Measurements from ENCODE around the gene PDPN.

PDPN gene, protein sequence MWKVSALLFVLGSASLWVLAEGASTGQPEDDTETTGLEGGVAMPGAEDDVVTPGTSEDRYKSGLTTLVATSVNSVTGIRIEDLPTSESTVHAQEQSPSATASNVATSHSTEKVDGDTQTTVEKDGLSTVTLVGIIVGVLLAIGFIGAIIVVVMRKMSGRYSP

DNA sequence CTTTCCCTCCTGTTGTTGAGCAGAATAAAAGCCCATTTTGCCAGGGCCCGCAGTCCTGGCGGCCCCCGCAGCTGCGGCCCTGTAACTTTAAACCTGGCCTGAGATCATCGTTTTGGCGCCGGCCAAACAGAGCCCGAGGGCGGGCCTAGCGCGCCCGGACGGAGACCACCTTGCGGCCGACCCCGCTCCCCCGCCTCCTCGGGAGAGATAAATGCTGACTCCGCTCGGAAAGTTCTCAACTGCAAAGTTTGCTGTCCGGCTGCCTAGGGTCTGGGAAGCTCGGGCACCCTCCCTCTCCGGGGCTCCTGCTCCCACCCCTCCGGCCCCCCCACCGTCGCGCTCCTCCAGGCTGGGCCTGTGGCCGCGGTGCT lies at the start of gene PDPN:
TSS of gene PDPN (plus strand) at position 238 of the 371 bp plus-strand sequence. CDS start 202 bp downstream, outside the sequence.
- H3K9me3 ChIP-seq (ENCODE audit: control insufficient read depth, insufficient read depth, low read length): no peaks in the 10 kb centered on the region
- no peak for DNase-seq (ENCODE audit: low read depth, low spot score)
- peak within 1 kb of the TSS; percentile 97 for H3K4me3 ChIP-seq (ENCODE audit: low read length)
- no peaks in the 10 kb centered on the region for H3K27me3 ChIP-seq (ENCODE audit: control insufficient read depth, insufficient read depth, low read length)
- H3K27ac ChIP-seq (ENCODE audit: low read length): no peak within 1 kb of the TSS
- H3K4me1 ChIP-seq (ENCODE audit: control insufficient read depth, insufficient read depth, low read length): peaks cover 12% of the 10 kb centered on the region
- no peaks in the 10 kb centered on the region for H3K36me3 ChIP-seq (ENCODE audit: control insufficient read depth, insufficient read depth, low read length)
- WGBS (ENCODE audit: insufficient coverage, insufficient read length): no CpG with 5 or more reads among the region's 29 CpGs

DNA sequence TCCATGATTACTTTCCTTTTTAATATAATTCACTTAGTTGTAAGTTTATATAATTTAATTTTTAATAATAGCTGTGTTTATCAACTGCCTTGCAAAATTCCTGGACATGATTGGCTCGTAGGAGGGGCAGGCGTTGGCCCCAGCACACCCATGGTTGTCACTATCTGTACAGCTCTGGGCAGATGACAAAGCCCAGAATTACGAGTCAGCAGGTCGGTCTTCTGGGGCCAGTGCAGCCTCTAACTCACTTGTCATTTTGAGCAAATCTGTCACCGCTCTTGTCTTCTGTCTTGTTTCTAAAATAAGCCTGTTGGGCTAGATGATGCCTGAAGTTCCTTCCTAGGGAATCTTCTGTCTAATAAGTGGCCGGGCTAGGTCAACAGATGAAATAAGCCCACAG lies 48.4 kb upstream of the PDPN start:
- Histone ChIP-seq H3K4me1 (ENCODE audit: control insufficient read depth, insufficient read depth, low read length) (no peaks in the 10 kb centered on the region), H3K27me3 (ENCODE audit: control insufficient read depth, insufficient read depth, low read length) (no peaks in the 10 kb centered on the region), H3K4me3 (ENCODE audit: low read length) (no peak overlapping the region), H3K27ac (ENCODE audit: low read length) (no peak overlapping the region), H3K9me3 (ENCODE audit: control insufficient read depth, insufficient read depth, low read length) (no peaks in the 10 kb centered on the region), H3K36me3 (ENCODE audit: control insufficient read depth, insufficient read depth, low read length) (no peaks in the 10 kb centered on the region)
- WGBS (ENCODE audit: insufficient coverage, insufficient read length): no CpG with 5 or more reads among the region's 6 CpGs
- DNase-seq (ENCODE audit: low read depth, low spot score): no peak

DNA sequence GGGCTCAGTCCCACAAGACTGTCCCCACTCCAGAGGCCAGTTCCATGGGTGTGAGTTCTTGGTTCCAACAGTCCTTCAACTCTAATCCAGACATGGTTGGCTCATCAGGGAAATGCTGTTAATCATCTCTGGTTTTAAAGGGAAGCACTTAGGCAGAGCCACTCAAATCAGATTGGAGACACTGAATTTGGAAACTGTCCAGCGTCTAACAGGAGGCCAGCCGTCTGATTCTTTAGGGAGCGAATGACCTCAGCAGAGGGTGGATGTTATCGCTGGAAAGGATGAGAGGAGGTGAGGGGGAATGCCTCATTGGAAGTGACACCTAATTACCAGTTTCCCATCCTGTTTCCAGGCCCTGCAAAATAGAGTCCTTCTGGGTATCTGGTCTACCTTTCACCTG lies 47.1 kb upstream of the PDPN start:
- no peak for DNase-seq (ENCODE audit: low read depth, low spot score)
- no CpG with 5 or more reads among the region's 4 CpGs for WGBS (ENCODE audit: insufficient coverage, insufficient read length)
- Histone ChIP-seq H3K36me3 (ENCODE audit: control insufficient read depth, insufficient read depth, low read length) (no peaks in the 10 kb centered on the region), H3K9me3 (ENCODE audit: control insufficient read depth, insufficient read depth, low read length) (no peaks in the 10 kb centered on the region), H3K27ac (ENCODE audit: low read length) (no peak overlapping the region), H3K27me3 (ENCODE audit: control insufficient read depth, insufficient read depth, low read length) (no peaks in the 10 kb centered on the region), H3K4me3 (ENCODE audit: low read length) (no peak overlapping the region), H3K4me1 (ENCODE audit: control insufficient read depth, insufficient read depth, low read length) (no peaks in the 10 kb centered on the region)

DNA sequence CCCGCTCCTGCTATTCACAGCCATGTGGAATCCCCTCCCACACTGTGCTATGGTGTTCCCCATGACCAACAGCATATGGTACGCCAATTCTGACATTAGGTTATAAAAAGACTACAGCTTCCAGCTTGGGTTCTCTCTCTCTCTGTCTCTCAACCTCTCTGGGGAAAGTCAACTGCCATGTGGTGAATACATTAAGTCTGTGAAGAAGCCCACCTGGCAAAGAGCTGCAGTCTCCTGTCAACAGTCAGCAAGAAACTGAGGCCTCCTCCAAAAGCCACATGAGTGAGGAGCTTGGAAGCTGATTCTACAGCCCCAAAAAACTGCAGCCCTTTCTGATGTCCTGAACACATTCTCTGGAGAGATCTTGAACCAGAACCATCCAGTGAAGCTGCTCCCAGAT lies 44.8 kb upstream of the PDPN start:
- Histone ChIP-seq H3K27ac (ENCODE audit: low read length) (no peak overlapping the region), H3K9me3 (ENCODE audit: control insufficient read depth, insufficient read depth, low read length) (no peaks in the 10 kb centered on the region), H3K4me1 (ENCODE audit: control insufficient read depth, insufficient read depth, low read length) (no peaks in the 10 kb centered on the region), H3K36me3 (ENCODE audit: control insufficient read depth, insufficient read depth, low read length) (no peaks in the 10 kb centered on the region), H3K27me3 (ENCODE audit: control insufficient read depth, insufficient read depth, low read length) (no peaks in the 10 kb centered on the region), H3K4me3 (ENCODE audit: low read length) (no peak overlapping the region)
- DNase-seq (ENCODE audit: low read depth, low spot score): no peak
- WGBS (ENCODE audit: insufficient coverage, insufficient read length): no CpG with 5 or more reads among the region's 2 CpGs

DNA sequence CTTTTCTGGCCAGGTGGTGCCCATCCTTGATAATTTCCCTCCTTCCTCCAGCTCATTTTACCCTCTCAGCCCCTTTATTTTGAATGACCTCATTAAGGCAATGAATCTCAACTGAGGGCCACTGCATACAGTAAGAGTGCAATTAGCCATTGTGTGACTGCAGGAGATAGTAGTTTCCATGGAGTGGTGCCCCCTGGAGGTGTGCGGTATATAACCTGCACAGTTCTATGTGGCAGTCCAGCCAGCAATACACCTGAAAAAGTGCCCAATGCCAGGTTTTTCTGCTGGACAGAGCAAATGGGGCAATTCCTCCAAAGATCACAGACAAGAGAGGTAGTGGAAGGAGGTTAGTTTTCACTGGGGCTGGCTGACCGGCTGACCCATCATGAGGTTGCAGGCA lies 43.9 kb upstream of the PDPN start:
- no peak for DNase-seq (ENCODE audit: low read depth, low spot score)
- Histone ChIP-seq H3K27ac (ENCODE audit: low read length) (no peak overlapping the region), H3K4me3 (ENCODE audit: low read length) (no peak overlapping the region), H3K4me1 (ENCODE audit: control insufficient read depth, insufficient read depth, low read length) (no peaks in the 10 kb centered on the region), H3K36me3 (ENCODE audit: control insufficient read depth, insufficient read depth, low read length) (no peaks in the 10 kb centered on the region), H3K9me3 (ENCODE audit: control insufficient read depth, insufficient read depth, low read length) (no peaks in the 10 kb centered on the region), H3K27me3 (ENCODE audit: control insufficient read depth, insufficient read depth, low read length) (no peaks in the 10 kb centered on the region)
- no CpG with 5 or more reads among the region's 2 CpGs for WGBS (ENCODE audit: insufficient coverage, insufficient read length)

DNA sequence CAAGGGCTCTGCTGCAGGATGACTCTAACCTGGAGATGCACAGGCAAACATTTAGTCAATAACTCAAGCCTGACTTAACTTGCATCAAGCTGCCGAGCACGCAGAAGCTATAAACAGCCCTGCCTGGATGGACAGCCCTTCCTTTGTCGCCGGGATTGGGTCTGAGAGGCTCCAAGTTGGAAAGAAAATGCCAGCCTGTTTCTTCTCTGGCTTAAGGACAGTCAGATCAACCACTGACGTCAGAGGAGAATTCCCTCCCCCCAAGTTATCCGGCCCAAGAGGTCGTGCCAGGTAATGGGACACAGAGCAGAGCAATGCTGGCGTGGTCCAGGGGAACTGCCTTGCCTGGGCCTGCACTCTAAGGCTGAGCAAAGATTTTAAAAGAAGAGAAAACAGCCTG lies 42.8 kb upstream of the PDPN start:
- no peaks in the 10 kb centered on the region for H3K4me1 ChIP-seq (ENCODE audit: control insufficient read depth, insufficient read depth, low read length)
- DNase-seq (ENCODE audit: low read depth, low spot score): no peak
- no CpG with 5 or more reads among the region's 8 CpGs for WGBS (ENCODE audit: insufficient coverage, insufficient read length)
- no peaks in the 10 kb centered on the region for H3K36me3 ChIP-seq (ENCODE audit: control insufficient read depth, insufficient read depth, low read length)
- H3K27me3 ChIP-seq (ENCODE audit: control insufficient read depth, insufficient read depth, low read length): no peaks in the 10 kb centered on the region
- no peaks in the 10 kb centered on the region for H3K9me3 ChIP-seq (ENCODE audit: control insufficient read depth, insufficient read depth, low read length)
- no peak overlapping the region for H3K4me3 ChIP-seq (ENCODE audit: low read length)
- H3K27ac ChIP-seq (ENCODE audit: low read length): no peak overlapping the region

DNA sequence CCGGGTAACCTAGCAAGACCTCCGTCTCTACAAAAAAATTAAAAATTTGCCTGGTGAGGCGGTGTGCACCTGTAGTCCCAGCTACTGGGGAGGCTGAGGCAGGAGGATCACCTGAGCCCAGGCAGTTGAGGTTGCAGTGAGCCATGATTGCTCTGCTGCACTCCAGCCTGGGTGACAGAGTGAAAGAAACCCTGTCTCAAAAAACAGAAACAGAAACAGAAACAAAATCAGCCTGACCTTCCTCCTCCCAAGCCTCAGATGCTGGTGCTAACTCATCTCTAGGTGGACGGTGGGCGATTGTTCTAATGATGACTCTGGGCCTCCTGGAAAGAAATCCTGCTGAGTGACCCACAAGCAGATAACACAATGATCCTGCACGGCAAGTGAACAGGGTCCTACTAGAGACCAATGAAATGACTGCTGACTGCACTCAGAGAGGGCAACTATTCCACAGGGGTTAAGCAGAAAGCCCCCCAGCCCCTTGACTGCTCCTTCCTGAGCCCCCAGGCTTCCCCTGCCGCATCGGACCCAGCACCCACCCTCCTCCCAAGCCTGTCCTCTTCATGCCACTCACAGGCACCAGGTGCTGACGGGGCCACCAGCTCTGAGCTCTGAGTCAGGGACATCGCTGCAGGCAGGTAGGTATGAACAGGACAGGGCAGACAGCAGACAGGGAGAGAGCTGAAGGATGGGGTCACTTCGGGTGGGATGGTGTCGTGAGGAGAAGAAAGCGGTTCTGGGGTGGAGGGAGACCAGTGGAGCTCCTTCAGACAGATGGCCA lies 42.0 kb upstream of the PDPN start:
- no peaks in the 10 kb centered on the region for H3K36me3 ChIP-seq (ENCODE audit: control insufficient read depth, insufficient read depth, low read length)
- no peaks in the 10 kb centered on the region for H3K4me1 ChIP-seq (ENCODE audit: control insufficient read depth, insufficient read depth, low read length)
- no peak for DNase-seq (ENCODE audit: low read depth, low spot score)
- H3K27ac ChIP-seq (ENCODE audit: low read length): no peak overlapping the region
- H3K4me3 ChIP-seq (ENCODE audit: low read length): no peak overlapping the region
- WGBS (ENCODE audit: insufficient coverage, insufficient read length): no CpG with 5 or more reads among the region's 13 CpGs
- H3K9me3 ChIP-seq (ENCODE audit: control insufficient read depth, insufficient read depth, low read length): no peaks in the 10 kb centered on the region
- no peaks in the 10 kb centered on the region for H3K27me3 ChIP-seq (ENCODE audit: control insufficient read depth, insufficient read depth, low read length)

DNA sequence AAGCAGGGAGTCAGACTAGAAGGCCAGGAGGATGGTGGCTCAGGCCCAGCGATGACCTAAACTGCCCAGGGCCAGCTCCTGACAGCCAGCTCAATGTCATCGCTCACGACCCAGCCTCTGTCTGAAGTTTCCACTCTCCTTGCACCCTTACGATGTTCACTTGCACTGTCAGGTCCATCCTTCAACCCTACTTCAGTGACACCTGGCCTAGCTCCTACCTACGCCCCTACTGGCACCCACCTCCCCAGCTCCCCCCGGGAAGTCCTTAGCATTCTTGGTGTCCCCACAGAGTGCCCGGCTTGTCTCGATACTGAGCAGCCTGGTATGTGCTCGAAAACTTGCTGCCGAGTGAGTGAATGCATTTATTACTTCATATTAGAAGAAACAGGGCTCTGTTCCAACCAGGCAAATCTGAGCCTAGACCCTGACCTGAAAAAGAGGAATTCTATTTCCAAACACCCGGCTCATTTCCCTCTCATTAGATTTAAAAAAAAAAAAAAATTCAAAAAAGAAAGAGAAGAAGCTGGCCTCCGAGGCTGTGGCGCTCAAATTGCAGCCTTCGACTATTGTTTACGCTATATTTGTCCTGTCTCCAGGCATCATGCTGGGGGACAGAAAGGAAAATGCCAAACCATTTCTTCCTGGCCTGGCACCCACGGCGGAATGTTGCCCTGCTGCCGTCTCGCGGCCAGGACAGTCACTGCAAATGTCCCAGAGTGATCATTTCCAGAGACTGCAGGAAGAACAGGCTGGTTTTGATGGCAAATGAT lies 40.0 kb upstream of the PDPN start:
- Histone ChIP-seq H3K4me1 (ENCODE audit: control insufficient read depth, insufficient read depth, low read length) (no peaks in the 10 kb centered on the region), H3K36me3 (ENCODE audit: control insufficient read depth, insufficient read depth, low read length) (no peaks in the 10 kb centered on the region), H3K27me3 (ENCODE audit: control insufficient read depth, insufficient read depth, low read length) (no peaks in the 10 kb centered on the region), H3K4me3 (ENCODE audit: low read length) (no peak overlapping the region), H3K9me3 (ENCODE audit: control insufficient read depth, insufficient read depth, low read length) (no peaks in the 10 kb centered on the region), H3K27ac (ENCODE audit: low read length) (no peak overlapping the region)
- no CpG with 5 or more reads among the region's 20 CpGs for WGBS (ENCODE audit: insufficient coverage, insufficient read length)
- DNase-seq (ENCODE audit: low read depth, low spot score): no peak

DNA sequence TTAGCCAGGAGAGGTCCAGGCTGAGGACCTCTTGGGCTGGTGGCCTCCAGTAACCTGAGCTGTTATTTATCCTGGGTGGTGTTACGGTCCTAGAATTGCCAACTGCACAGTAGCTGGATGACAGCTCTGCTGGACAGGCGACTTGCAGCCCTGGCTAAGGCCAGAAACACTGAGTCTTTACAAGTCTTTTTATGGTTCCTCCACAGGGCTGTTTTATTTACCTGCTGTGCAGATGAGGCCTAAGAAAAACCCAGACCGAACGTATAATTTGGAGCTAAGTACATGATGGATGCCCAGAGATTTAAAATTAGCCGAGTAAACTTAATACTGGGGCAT lies 39.4 kb upstream of the PDPN start:
- DNase-seq (ENCODE audit: low read depth, low spot score): no peak
- Histone ChIP-seq H3K36me3 (ENCODE audit: control insufficient read depth, insufficient read depth, low read length) (no peaks in the 10 kb centered on the region), H3K4me3 (ENCODE audit: low read length) (no peak overlapping the region), H3K27ac (ENCODE audit: low read length) (no peak overlapping the region), H3K9me3 (ENCODE audit: control insufficient read depth, insufficient read depth, low read length) (no peaks in the 10 kb centered on the region), H3K27me3 (ENCODE audit: control insufficient read depth, insufficient read depth, low read length) (no peaks in the 10 kb centered on the region), H3K4me1 (ENCODE audit: control insufficient read depth, insufficient read depth, low read length) (no peaks in the 10 kb centered on the region)
- WGBS (ENCODE audit: insufficient coverage, insufficient read length): no CpG with 5 or more reads among the region's 5 CpGs

DNA sequence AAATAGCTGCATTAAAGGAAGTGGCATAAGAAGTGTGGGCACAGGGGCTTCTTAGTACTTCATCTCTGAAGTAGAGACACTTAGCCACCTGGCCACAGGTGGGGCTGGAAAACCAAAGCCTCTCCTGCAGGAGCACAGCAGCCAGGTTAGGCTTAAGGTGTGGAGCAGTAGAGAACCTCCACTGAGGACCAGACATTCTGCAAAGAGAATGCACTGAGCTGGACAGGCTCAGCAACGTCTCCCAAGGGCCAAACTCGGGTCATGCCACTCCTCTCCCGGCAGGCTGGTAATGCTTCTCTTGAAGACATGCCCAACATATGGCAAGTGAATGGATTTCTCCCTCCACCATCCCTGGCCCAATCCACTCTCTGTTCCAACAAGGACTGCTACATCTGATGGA lies 36.8 kb upstream of the PDPN start:
- Histone ChIP-seq H3K9me3 (ENCODE audit: control insufficient read depth, insufficient read depth, low read length) (no peaks in the 10 kb centered on the region), H3K27ac (ENCODE audit: low read length) (no peak overlapping the region), H3K4me3 (ENCODE audit: low read length) (no peak overlapping the region), H3K4me1 (ENCODE audit: control insufficient read depth, insufficient read depth, low read length) (no peaks in the 10 kb centered on the region), H3K27me3 (ENCODE audit: control insufficient read depth, insufficient read depth, low read length) (no peaks in the 10 kb centered on the region), H3K36me3 (ENCODE audit: control insufficient read depth, insufficient read depth, low read length) (no peaks in the 10 kb centered on the region)
- WGBS (ENCODE audit: insufficient coverage, insufficient read length): no CpG with 5 or more reads among the region's 3 CpGs
- DNase-seq (ENCODE audit: low read depth, low spot score): no peak
